ENCODE data around the gene GRK7.
"Not testable (repeated sequence)": the region's sequence is repeated elsewhere in the genome, so short reads cannot be mapped to it uniquely, and the experiment has no call there.

Gene GRK7

DNA sequence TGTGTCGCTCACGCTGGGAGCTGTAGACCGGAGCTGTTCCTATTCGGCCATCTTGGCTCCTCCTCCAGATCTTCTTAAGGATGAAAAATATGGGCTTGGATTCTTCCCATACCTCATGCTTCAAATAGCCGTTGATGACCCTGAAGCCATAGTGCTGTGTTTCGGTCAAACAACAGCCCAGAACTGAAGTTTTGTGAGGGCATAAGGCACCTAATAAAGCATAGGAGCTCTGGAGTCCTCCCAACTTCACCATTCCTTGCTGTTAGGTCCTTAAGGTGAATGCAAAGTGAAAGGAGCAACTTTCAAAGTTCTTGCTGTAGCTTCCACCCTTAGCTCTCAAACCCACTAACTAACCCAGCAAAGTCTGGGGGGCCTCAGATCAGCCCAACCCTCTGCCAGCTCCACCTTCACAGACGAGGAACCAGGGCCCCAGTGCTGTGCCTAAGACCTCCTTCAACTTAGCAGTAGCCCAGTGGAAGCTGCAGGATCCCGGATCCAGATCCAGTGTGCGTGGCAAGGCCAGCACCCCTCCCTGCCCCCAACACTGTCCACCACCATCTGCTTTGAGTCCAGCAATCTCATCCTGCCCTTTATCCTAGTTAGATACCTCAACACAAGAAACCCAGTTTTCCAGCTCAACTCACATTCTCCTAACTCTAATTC, at the start of gene GRK7:
TSS of gene GRK7 (plus strand) at position 321 of the 663 bp plus-strand sequence. CDS start 14,877 bp downstream, outside the sequence.
- no peak for DNase-seq

DNA sequence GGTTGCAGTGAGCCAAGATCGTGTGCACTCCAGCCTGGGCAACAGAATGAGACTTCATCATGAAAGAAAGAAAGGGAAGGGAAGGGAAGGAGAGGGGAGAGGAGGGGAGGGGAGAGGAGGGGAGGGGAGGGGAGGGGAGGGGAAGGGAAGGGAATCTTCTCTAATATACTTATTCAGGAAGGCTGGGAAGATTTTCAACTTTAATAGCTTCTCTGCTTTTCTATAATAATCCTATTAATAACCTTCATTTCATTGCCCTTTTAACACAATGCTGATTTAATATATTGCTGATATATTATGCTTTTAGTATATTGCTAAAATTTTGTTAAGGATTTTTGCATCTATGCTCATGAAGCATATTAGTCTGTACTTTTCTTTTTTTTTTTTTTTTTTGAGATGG, 48.5 kb upstream of the GRK7 start:
- DNase-seq: no peak

DNA sequence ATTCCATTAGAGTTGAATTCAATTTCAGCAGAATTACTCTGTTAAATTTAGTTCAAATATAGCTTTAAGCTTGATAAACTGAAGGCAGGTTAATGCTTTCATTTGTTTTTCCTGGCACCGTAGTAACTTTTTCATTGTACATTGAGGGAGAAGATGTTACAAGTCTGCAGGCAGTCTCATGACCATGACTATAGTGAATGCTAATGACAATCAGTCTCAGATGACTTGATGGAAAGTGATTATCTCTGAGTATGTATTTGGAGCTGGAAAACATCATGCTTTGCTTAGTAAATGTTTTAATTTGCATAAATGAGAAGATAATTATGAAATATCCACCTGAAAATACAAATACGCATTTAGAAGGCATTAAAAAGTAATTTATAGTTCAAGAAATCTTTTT, 41.1 kb upstream of the GRK7 start:
- DNase-seq: no peak

- no peak for DNase-seq
These were observed 40.6 kb upstream of the GRK7 start for GRCh38 chr3:141722648-141723047.

GRCh38 chr3:141723255-141723654, 40.0 kb upstream of the GRK7 start:
- DNase-seq: no peak

GRCh38 chr3:141724186-141724585, 39.0 kb upstream of the GRK7 start:
- DNase-seq: no peak

DNA sequence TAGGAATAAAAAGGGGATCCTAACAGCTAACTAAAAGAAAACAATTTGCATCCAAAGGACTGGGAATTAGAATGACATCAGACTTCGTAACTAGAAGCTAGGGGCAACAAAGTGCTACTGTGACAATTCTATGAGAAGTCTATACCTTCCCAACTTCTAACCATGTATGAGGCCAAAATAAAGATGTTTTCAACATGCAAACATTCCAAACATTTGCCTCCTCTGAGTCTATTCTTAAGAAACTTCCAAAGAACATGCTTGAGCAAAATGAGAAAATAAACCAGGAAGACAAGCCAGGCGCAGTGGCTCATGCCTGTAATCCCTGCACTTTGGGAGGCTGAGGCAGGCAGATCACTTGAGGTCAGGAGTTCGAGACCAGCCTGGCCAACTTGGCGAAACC, 38.2 kb upstream of the GRK7 start:
- DNase-seq: no peak

- no peak for DNase-seq
These were observed 36.7 kb upstream of the GRK7 start for GRCh38 chr3:141726483-141726882.

GRCh38 chr3:141728355-141728892, 34.8 kb upstream of the GRK7 start:
- no peak for DNase-seq

GRCh38 chr3:141729240-141729639, 34.0 kb upstream of the GRK7 start:
- DNase-seq: peak; percentile 16

DNA sequence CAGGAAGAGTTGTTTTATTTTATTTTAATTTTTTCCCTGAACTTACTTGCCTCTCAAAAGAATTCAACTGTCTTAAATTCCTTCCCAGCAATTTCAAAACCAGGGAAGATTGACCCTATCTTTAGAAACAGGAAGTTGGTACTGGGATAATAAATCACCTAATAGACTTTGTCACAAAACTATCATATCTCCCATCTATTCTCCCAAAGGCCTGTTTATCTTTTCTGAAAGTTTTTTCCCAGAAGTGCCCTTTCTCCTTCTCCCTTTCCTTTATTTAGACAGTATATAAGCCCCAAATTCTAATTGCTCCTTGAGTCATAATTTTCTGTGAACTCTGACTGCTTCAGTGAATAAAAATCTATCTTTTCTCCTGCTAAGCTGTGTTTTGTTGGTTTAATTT, 28.0 kb upstream of the GRK7 start:
- no peak for DNase-seq

GRCh38 chr3:141735770-141736465, 27.3 kb upstream of the GRK7 start:
- no peak for DNase-seq

- DNase-seq: no peak
These were observed 26.1 kb upstream of the GRK7 start for GRCh38 chr3:141737093-141737492.

DNA sequence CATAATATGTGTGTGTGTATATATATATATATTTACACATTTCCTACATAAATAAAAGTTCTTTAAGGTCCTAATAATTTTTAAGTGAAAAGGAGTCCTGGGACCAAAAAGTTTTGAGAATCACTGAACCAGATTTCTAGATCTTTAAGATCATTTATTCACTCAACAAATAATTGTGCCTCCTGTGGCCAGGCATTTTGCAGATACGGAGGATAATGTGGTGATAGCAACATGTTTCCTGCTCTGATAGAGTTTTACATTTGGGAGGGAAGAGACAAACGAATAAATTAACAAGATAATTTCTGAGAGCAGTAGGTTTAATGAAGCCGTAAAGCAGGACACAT, 25.6 kb upstream of the GRK7 start:
- no peak for DNase-seq

GRCh38 chr3:141738022-141738890, 25.0 kb upstream of the GRK7 start, which contains the start of gene RNF7:
Gene RNF7, plus strand, starts transcription at chr3:141738298. Its CDS starts 44 bp downstream, at chr3:141738342.
- peak; percentile 99 for DNase-seq

GRCh38 chr3:141738891-141739363, 24.3 kb upstream of the GRK7 start:
- peak; percentile 79 for DNase-seq

DNA sequence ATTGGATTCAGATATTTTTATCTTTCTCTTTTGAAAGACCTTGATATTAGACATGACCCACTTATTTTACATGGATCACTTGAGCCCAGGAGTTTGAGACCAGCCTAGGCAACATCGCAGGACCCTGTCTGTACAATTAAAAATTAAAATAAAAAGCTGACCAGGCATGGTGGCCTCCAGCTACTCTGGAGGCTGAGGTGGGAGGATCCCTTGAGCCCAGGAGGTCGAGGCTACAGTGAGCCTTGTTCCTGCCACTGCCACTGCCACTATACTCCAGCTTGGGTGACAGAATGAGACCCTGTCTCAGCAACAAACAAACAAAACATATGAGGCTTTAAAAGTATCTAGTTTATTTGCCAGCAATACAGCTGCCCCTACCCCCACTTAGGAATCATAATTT, 23.5 kb upstream of the GRK7 start:
- no peak for DNase-seq

DNA sequence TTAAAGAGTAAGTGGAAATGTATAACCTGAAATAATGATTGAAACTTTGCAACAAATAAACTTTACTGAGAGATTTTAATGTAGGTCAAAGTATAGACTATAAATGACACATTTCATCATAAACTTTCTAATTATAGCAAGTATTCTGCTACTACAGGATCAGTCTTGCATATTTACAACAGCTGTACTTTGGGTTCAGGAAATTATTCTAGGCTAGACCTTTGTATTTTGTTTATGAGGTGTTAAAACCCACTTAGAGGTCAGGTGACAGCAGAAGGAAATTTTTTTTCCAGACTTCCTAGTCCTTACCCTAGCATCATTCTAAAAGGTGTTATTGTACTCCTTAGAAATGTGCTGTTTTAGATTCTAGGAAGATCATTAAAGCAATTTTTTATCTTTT, 22.9 kb upstream of the GRK7 start:
- no peak for DNase-seq

DNA sequence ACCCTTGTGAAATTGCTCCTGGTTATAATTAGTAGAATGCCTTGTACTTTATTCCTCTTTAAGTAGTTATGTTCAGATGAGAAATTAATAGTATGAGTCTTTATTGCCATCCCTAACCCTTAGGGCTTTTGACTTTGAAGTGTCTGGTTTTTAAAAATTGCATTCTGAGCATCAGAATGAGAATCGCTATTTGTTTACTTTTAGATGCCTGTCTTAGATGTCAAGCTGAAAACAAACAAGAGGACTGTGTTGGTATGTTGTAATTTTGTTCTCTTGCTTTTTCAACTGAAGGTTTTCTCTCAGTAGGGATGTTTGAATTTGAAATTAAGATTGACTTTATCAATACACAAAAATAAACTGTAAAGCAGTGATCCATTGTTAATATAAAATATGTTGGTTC, 19.9 kb upstream of the GRK7 start:
- no peak for DNase-seq

DNA sequence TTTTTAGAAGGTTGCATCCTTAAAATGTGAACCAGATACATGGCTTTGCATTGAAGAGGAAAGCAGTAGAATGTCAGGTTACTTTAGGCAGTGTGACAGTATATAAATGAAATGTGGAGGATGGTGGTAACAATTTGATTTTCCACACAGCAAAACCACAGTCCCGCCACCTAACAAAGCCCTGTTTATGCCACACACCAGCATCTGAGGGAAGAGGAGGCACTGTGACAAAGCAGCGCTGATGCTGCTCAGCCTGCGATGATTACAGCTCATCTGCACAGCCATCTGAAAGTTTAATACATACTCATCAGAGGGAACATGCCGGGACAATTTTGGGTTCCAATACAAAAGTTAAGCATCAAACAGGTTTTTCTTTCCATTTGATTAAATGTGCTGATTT, 16.2 kb upstream of the GRK7 start:
- no peak for DNase-seq

DNA sequence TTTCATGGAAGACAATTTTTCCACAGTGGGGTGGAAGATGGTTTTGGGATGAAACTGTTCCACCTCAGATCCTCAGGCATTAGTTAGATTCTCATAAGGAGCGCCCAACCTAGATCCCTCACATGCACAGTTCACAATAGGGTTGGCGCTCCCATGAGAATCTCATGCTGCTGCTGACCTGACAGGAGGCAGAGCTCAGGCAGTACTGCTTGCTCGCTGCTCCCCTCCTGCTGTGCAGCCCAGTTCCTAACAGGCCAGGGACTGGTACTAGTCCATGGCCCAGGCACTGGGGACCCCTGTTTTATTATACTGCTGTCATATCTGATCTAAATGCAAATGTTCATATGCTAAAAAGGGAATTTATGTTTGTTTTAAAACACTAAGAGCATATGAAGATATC, 9.8 kb upstream of the GRK7 start:
- DNase-seq: no peak

GRCh38 chr3:141754032-141754431, 9.2 kb upstream of the GRK7 start:
- DNase-seq: no peak

GRCh38 chr3:141762552-141762951, 656 bp upstream of the GRK7 start:
- not testable (repeated sequence) for DNase-seq

All from NCI-H82 (cell line).